ENCODE results near the gene TRPM6. TPM values are rescaled to one million over a fixed set of nuclear protein-coding genes. Genes with fewer than 3 reads are reported as not detected.

Gene TRPM6
- total RNA-seq, 2 experiments from 2014 or later, result not detected

GRCh38 chr9:74784506-74784905 lies 103.2 kb downstream of the TRPM6 start:
- intact Hi-C loops (cut with DNase I, micrococcal nuclease), result no loop called here
- ChIA-PET CTCF (interaction anchor here (1.0 to 1.2 kb wide), 2 partner anchors 11 to 213 kb away, joined by 3 to 4 read pairs; no protein-coding TSS in a partner anchor), POLR2A (no interaction called here)
- Mint-ChIP-seq H3K9me3 (no peaks in the 10 kb centered on the region), H3K27ac (no peak overlapping the region), H3K36me3 (ENCODE audit: low read depth) (no peaks in the 10 kb centered on the region), H3K27me3 (peaks cover 21% of the 10 kb centered on the region), H3K4me3 (no peak overlapping the region), H3K4me1 (ENCODE audit: low read depth) (no peaks in the 10 kb centered on the region)
- no peak for TF ChIP-seq CTCF (IDR thresholded peaks at IDR 0.05)
- Histone ChIP-seq H3K4me3 (ENCODE audit: low read length) (no peak overlapping the region), H3K27me3 (ENCODE audit: control insufficient read depth in 1 of 2, insufficient read depth in 2 of 2, low read length in 2 of 2) (peaks cover 0 to 2% of the 10 kb centered on the region in 2 experiments), H3K27ac (ENCODE audit: low read depth in 1 of 2, low read length in 2 of 2) (no peak overlapping the region), H3K9me3 (ENCODE audit: control insufficient read depth in 1 of 2, insufficient read depth in 1 of 2, low read length in 2 of 2) (no peaks in the 10 kb centered on the region), H3K4me1 (ENCODE audit: insufficient read depth, low read length) (no peaks in the 10 kb centered on the region), H3K36me3 (ENCODE audit: insufficient read depth, low read length) (no peaks in the 10 kb centered on the region)
- DNase-seq (no peak), ATAC-seq (ENCODE audit: poor library complexity) (no peak)

- Histone ChIP-seq H3K4me3 (ENCODE audit: low read length) (no peak overlapping the region), H3K36me3 (ENCODE audit: insufficient read depth, low read length) (no peaks in the 10 kb centered on the region), H3K27ac (ENCODE audit: low read depth in 1 of 2, low read length in 2 of 2) (no peak overlapping the region), H3K9me3 (ENCODE audit: control insufficient read depth in 1 of 2, insufficient read depth in 1 of 2, low read length in 2 of 2) (no peaks in the 10 kb centered on the region), H3K4me1 (ENCODE audit: insufficient read depth, low read length) (no peaks in the 10 kb centered on the region), H3K27me3 (ENCODE audit: control insufficient read depth in 1 of 2, insufficient read depth in 2 of 2, low read length in 2 of 2) (peaks cover 0 to 5% of the 10 kb centered on the region in 2 experiments)
- no peak for TF ChIP-seq CTCF (IDR thresholded peaks at IDR 0.05)
- no peaks in the 10 kb centered on the region for H3K9me3 Mint-ChIP-seq
- ChIA-PET POLR2A (no interaction called here), CTCF (no interaction called here)
- H3K36me3 Mint-ChIP-seq (ENCODE audit: low read depth), result no peaks in the 10 kb centered on the region
- no peak for DNase-seq
- no peak overlapping the region for H3K27ac Mint-ChIP-seq
- H3K4me1 Mint-ChIP-seq (ENCODE audit: low read depth), result no peaks in the 10 kb centered on the region
- no peak overlapping the region for H3K4me3 Mint-ChIP-seq
- intact Hi-C loops (cut with DNase I, micrococcal nuclease), result no loop called here
- peaks cover 13% of the 10 kb centered on the region for H3K27me3 Mint-ChIP-seq
- ATAC-seq (ENCODE audit: poor library complexity), result no peak
Observed at GRCh38 chr9:74783408-74783807, 104.3 kb downstream of the TRPM6 start.

- intact Hi-C loops (cut with DNase I, micrococcal nuclease), result loop anchor here (1.0 to 10.0 kb wide), 3 partner anchors 225 to 1527 kb away; no protein-coding TSS in a partner anchor
- H3K4me3 ChIP-seq (ENCODE audit: low read length), result no peak overlapping the region
- ChIA-PET CTCF (interaction anchor here (0.8 to 1.5 kb wide), 7 partner anchors 188 to 311 kb away, joined by 3 to 4 read pairs (median 3); partner anchors contain the start of genes NMRK1 and OSTF1), POLR2A (interaction anchor here (1.4 to 1.6 kb wide), 2 partner anchors 175 to 251 kb away, joined by 3 to 4 read pairs; partner anchors contain the start of gene CARNMT1)
- H3K27me3 Mint-ChIP-seq, result peaks cover 14% of the 10 kb centered on the region
- no peaks in the 10 kb centered on the region for H3K36me3 ChIP-seq (ENCODE audit: insufficient read depth, low read length)
- H3K27me3 ChIP-seq (ENCODE audit: control insufficient read depth in 1 of 2, insufficient read depth in 2 of 2, low read length in 2 of 2), result peaks cover 0 to 7% of the 10 kb centered on the region in 2 experiments
- no peaks in the 10 kb centered on the region for H3K9me3 ChIP-seq (ENCODE audit: control insufficient read depth in 1 of 2, insufficient read depth in 1 of 2, low read length in 2 of 2)
- H3K27ac ChIP-seq (ENCODE audit: low read depth in 1 of 2, low read length in 2 of 2), result no peak overlapping the region
- TF ChIP-seq CTCF (IDR thresholded peaks at IDR 0.05), result peak; percentile 75
- H3K4me1 ChIP-seq (ENCODE audit: insufficient read depth, low read length), result no peaks in the 10 kb centered on the region
- DNase-seq (peak; percentile 48 to 76 (median 62)), ATAC-seq (ENCODE audit: poor library complexity) (peak; percentile 65)
- no peaks in the 10 kb centered on the region for H3K9me3 Mint-ChIP-seq
- H3K36me3 Mint-ChIP-seq (ENCODE audit: low read depth), result no peaks in the 10 kb centered on the region
- no peak overlapping the region for H3K27ac Mint-ChIP-seq
- no peak overlapping the region for H3K4me3 Mint-ChIP-seq
- no peaks in the 10 kb centered on the region for H3K4me1 Mint-ChIP-seq (ENCODE audit: low read depth)
Observed at GRCh38 chr9:74777136-74777879, 110.4 kb downstream of the TRPM6 start.
